H1 (cell line): ENCODE data around the gene TSC2. TPM values are rescaled to one million over a fixed set of nuclear protein-coding genes. Genes with fewer than 3 reads are reported as not detected.

Experiments
- CHD2 ChIP-seq: IDR thresholded peaks from 2 replicates; pipeline ENCODE4 v1.6.1; 2012; ENCODE audit warnings: low read length, improper control_type of control experiment
- CHD7 ChIP-seq: fragments of 300-600 bp; sonication (generic); IDR thresholded peaks from 2 replicates; pipeline ENCODE4 v1.7.1; 2012; ENCODE audit warnings: low read length, moderate library complexity, mild to moderate bottlenecking, inconsistent platforms; ENCODE audit not compliant: insufficient replicate concordance
- E2F6 ChIP-seq: IDR thresholded peaks from 2 replicates; pipeline ENCODE4 v1.6.1; 2012; ENCODE audit warnings: inconsistent platforms
- RAD21 ChIP-seq, 2 experiments: IDR thresholded peaks in 1 of 2; conservative IDR thresholded peaks in 1 of 2; 2 replicates each; pipeline ENCODE4 v1.6.1; 2011; ENCODE audit warnings: low read depth in 2 of 2, low read length in 2 of 2, improper control_type of control experiment in 1 of 2, inconsistent platforms in 1 of 2, mild to moderate bottlenecking in 1 of 2, moderate library complexity in 1 of 2
- RFX5 ChIP-seq: IDR thresholded peaks from 2 replicates; pipeline ENCODE4 v1.6.1; 2011; ENCODE audit warnings: low read depth, low read length, improper control_type of control experiment, borderline replicate concordance
- RXRA ChIP-seq: IDR thresholded peaks from 2 replicates; pipeline ENCODE4 v1.6.1; 2011; ENCODE audit warnings: low read depth, mild to moderate bottlenecking, low read length, moderate library complexity; ENCODE audit not compliant: insufficient read depth
- SIX5 ChIP-seq: IDR thresholded peaks from 2 replicates; pipeline ENCODE4 v1.6.1; 2011; ENCODE audit warnings: mild to moderate bottlenecking, low read depth, low read length
- TCF12 ChIP-seq: IDR thresholded peaks from 2 replicates; pipeline ENCODE4 v1.6.1; 2011; ENCODE audit warnings: low read depth, mild to moderate bottlenecking, low read length
- polyA plus RNA-seq, 7 experiments: library from polyadenylated mRNA; depleted of rRNA in 3 of 7; stranded (reverse) in 5 of 7; unstranded in 2 of 7; fragments of >200 nt in 5 of 7; fragments of 200-250 nt in 2 of 7; gene quantifications; 1 replicate in 5 of 7; 2 replicates in 1 of 7; 4 replicates in 1 of 7; pipeline versions ENCODE4 v1.2.1 to v1.2.3, GENCODE V29; 2011 to 2013; ENCODE audit warnings: missing spikeins in 2 of 7, mixed read lengths in 2 of 7
- total RNA-seq: library from RNA; stranded (reverse); fragmentation: NEBNext Ultra II Directional; extraction: Animal tissue kit (Norgen Biotek cat#: 25700); gene quantifications from 2 replicates; pipeline ENCODE4 v1.2.1, GENCODE V29; 2021

The TSC2 gene
- total and polyA plus RNA-seq, 2 of the 8 experiments (the other 6 are each of a cell fraction or from before 2014, with no cell fraction given), result 65.9 to 96.6 TPM

GRCh38 chr16:2009164-2009711, 38.5 kb upstream of the TSC2 start (continued):
- TF ChIP-seq CHD7 (no peak), TCF12 (no peak), CHD2 (no peak), RFX5 (no peak), RAD21 (IDR thresholded peaks at IDR 0.05 in 1 of 2, conservative IDR thresholded peaks at IDR 0.05 in 1 of 2; ENCODE audit: low read depth in 2 of 2, low read length in 2 of 2) (no peak), SIX5 (no peak), RXRA (no peak), E2F6 (no peak; the same call in 1 of the 2 replicates)
